Measurements from ENCODE around the gene MX1. TPM values are rescaled to one million over a fixed set of nuclear protein-coding genes. Genes with fewer than 3 reads are reported as not detected.

MX1 gene
- total RNA-seq, 2 donors from 2014 or later = 15.6 to 29.1 TPM

DNA sequence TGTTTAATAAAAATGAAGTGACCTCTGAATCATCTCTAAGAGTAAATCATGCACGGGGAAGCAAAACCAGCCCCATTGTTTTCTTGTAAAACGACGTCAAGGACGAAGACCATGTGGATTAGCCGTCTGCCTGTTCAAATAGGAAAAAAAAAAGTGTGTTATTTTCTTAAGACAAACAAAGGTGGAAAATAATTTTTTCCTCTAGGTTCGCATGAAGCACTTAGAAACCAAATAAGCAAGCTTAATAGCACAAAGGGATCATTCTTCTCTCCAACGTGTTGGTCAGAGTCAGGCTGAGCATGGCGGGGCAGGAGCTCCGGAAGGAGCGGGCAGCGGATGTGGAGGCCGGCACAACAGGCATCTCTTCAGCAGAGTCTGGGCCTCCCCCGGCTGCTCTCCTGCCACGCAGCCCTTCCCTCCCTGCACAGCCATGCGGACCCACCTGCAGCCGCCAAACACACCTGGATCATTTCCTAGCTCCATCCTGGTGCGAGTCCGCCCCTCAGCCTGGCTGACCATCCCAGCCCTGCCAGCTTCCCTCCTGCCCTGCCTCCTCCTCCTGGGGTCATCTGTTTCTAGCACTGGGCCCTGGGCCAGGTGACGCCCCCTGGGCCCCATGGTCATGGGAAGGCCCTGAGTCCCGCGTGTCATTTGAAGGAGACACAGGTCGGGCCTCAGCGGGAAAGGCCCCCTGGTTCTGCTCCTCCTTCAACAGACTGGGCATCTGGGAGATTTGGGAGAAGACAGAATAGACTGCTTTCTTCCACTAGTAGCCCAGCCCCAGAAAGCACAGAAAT lies 40.2 kb downstream of the MX1 start:
- 73% methylated on average over 23 of the region's 23 CpGs for whole genome bisulfite sequencing
- TF ChIP-seq POLR2AphosphoS5 (IDR thresholded peaks at IDR 0.05) (no peak), POLR2A (IDR thresholded peaks at IDR 0.05) (no peak)
- TF ChIP-seq, protein P1, sequence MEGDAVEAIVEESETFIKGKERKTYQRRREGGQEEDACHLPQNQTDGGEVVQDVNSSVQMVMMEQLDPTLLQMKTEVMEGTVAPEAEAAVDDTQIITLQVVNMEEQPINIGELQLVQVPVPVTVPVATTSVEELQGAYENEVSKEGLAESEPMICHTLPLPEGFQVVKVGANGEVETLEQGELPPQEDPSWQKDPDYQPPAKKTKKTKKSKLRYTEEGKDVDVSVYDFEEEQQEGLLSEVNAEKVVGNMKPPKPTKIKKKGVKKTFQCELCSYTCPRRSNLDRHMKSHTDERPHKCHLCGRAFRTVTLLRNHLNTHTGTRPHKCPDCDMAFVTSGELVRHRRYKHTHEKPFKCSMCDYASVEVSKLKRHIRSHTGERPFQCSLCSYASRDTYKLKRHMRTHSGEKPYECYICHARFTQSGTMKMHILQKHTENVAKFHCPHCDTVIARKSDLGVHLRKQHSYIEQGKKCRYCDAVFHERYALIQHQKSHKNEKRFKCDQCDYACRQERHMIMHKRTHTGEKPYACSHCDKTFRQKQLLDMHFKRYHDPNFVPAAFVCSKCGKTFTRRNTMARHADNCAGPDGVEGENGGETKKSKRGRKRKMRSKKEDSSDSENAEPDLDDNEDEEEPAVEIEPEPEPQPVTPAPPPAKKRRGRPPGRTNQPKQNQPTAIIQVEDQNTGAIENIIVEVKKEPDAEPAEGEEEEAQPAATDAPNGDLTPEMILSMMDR (IDR thresholded peaks at IDR 0.05) = no peak
- no peaks in the 10 kb centered on the region for H3K4me1 ChIP-seq (replicated peaks)
- H3K9me3 ChIP-seq = no peaks in the 10 kb centered on the region
- H3K27ac ChIP-seq = peak overlapping the region in 1 of 2 donors; percentile 12
- intact Hi-C loops (cut with DNase I) = no loop called here
- H3K27me3 ChIP-seq (replicated peaks; ENCODE audit: insufficient read depth) = no peaks in the 10 kb centered on the region
- DNase-seq (ENCODE audit: low spot score) = no peak
- H3K36me3 ChIP-seq = peaks cover 18 to 29% of the 10 kb centered on the region in 2 donors
- H3K4me3 ChIP-seq = no peak overlapping the region

DNA sequence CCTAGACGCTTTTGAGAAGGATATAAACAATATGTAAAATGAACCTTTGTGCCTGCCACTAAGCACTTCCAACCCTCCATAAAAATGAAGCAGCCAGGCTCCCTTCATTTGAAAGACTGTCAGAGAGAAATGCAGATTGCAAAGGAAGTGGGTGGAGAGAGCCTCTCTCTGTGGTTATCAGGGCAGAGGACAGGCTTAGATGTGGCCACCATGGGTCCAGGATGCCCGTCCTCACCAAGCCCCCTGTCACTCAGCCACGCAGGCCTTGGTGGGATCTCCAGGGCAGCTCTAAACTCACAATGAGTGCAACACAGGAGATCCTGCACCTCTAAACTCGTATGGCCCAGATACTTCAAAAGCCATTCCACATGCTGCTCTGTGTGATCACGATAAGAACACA lies 44.0 kb downstream of the MX1 start:
- intact Hi-C loops (cut with DNase I) = no loop called here
- H3K4me3 ChIP-seq = no peak overlapping the region
- peak overlapping the region in 1 of 2 donors; percentile 13 for H3K27ac ChIP-seq
- peaks cover 18 to 49% of the 10 kb centered on the region in 2 donors for H3K36me3 ChIP-seq
- H3K27me3 ChIP-seq (replicated peaks; ENCODE audit: insufficient read depth) = no peaks in the 10 kb centered on the region
- WGBS = 62% methylated on average over 5 of the region's 5 CpGs
- DNase-seq (ENCODE audit: low spot score) = no peak
- H3K9me3 ChIP-seq = no peaks in the 10 kb centered on the region
- no peaks in the 10 kb centered on the region for H3K4me1 ChIP-seq (replicated peaks)
- TF ChIP-seq, protein P1 (IDR thresholded peaks at IDR 0.05) = no peak
- no peak for TF ChIP-seq POLR2AphosphoS5 (IDR thresholded peaks at IDR 0.05)

DNA sequence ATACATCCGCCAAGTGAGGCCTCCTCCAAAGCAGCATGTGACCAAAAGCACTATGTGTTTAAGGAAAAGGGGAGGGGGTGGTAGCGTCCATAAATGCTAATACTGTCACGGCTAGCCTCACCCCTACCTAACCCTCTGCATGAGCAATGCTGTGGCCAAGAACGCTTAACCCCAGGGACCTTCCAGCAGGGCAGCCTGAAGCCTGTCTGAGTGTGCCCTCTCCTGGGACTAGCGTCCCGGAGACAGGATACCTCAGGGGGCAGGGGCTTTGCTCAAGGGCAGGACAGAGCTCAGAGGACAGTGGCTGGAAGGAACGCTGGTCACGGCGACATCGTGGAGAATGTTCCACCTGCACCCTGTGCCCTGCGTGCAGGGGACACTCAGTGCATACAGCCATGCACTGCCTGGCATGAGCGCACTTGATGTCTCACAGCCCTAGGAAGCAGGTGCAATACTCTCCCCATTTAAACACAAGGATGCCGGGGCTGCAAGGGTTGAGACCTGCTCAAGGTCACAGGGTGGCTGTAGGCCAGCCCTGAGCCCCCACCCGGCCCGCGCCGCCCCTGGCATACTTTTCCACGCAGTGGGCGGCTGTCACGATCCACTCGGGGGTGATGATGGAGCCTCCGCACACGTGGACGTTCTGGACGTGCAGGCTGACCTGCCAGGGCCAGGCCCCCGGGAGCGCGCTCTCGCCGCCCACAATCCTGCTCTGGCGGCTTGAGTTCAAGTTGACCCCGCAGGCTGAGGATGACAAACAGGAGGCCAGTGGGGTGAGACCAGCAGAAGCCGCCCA lies 46.9 kb downstream of the MX1 start:
- Histone ChIP-seq H3K36me3 (peaks cover 18 to 38% of the 10 kb centered on the region in 2 donors), H3K4me1 (replicated peaks) (no peaks in the 10 kb centered on the region), H3K9me3 (no peaks in the 10 kb centered on the region), H3K27ac (peak overlapping the region in 1 of 2 donors; percentile 31), H3K4me3 (no peak overlapping the region), H3K27me3 (replicated peaks; ENCODE audit: insufficient read depth) (no peaks in the 10 kb centered on the region)
- TF ChIP-seq POLR2AphosphoS5 (IDR thresholded peaks at IDR 0.05) = no peak
- no peak for TF ChIP-seq POLR2A (IDR thresholded peaks at IDR 0.05)
- TF ChIP-seq, protein P1 (IDR thresholded peaks at IDR 0.05) = no peak
- WGBS = 91% methylated on average over 33 of the region's 33 CpGs
- no peak for DNase-seq (ENCODE audit: low spot score)
- intact Hi-C loops (cut with DNase I) = no loop called here

DNA sequence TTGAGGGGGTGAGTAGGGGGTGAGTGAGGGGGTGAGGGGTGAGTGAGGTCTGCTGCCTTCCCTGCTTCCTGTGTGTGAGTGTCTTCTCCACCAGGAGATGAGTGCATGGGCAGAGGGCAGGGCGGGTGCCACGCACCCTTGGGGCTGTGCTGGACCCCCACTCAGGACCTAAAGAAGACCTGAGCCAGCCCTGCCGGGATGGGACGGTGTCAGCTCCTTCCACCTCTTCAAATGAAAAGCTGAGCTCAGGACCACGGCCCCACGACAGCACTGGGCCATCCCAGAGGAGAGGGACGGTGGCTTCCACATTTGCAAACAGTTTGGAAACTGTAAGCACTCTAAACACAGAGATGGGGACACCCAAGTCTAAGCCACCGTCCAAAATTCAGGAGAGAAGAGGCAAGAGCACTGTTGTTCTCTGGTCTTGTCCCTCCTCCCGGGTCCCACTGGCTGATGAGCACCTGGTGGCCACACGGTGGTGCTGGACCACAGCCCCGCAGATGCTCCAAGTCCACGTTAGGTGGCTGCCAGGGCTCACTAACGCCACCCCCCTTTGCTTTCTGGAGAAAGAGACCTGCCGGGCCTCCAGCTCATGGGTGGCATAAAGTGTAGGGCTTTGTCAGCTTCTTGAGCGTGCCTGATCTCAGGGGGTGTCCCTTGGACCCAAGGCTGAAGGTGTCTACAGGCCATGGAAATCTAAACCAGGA lies 49.8 kb downstream of the MX1 start:
- DNase-seq (ENCODE audit: low spot score) = no peak
- intact Hi-C loops (cut with DNase I) = no loop called here

More for the DNA sequence above, 49.8 kb downstream of the MX1 start:
- H3K27me3 ChIP-seq (replicated peaks; ENCODE audit: insufficient read depth) = no peaks in the 10 kb centered on the region
- TF ChIP-seq POLR2A (IDR thresholded peaks at IDR 0.05) = no peak
- TF ChIP-seq, protein P1 (IDR thresholded peaks at IDR 0.05) = peak in 1 of 4 experiments; percentile 24
- no peak overlapping the region for H3K4me3 ChIP-seq
- no peak overlapping the region for H3K27ac ChIP-seq
- H3K9me3 ChIP-seq = no peaks in the 10 kb centered on the region
- H3K4me1 ChIP-seq (replicated peaks) = peaks cover 7% of the 10 kb centered on the region
- whole genome bisulfite sequencing = 74% methylated on average over 15 of the region's 15 CpGs
- H3K36me3 ChIP-seq = peaks cover 2 to 39% of the 10 kb centered on the region in 2 donors

Measured in prostate gland (tissue), 2 donors.